ENCODE results near the gene SERPINA7.
"Not testable (repeated sequence)": the region's sequence is repeated elsewhere in the genome, so short reads cannot be mapped to it uniquely, and the experiment has no call there.

The SERPINA7 gene, protein sequence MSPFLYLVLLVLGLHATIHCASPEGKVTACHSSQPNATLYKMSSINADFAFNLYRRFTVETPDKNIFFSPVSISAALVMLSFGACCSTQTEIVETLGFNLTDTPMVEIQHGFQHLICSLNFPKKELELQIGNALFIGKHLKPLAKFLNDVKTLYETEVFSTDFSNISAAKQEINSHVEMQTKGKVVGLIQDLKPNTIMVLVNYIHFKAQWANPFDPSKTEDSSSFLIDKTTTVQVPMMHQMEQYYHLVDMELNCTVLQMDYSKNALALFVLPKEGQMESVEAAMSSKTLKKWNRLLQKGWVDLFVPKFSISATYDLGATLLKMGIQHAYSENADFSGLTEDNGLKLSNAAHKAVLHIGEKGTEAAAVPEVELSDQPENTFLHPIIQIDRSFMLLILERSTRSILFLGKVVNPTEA

DNA sequence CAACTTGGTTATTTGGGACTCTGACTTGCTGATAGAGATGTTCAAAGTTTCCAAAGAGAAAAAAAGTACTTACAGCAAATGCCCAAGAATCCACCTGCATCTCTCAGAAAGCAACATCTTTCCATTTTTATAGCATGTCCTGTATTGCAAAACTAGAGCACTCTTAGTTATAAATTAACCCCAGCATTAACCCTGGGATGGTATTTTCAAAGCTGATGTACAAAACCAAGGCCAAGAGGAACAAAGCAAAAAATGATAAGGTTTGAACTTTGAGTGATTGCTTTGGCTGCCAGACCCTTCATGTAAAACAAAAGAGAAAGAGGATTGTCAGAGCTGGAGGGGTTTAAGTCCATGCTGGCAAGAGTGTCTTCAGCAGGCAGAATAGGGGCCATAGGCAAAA lies at the start of gene SERPINA7:
TSS of gene SERPINA7 (minus strand) at position 103 of the 400 bp plus-strand sequence. CDS start 1,669 bp downstream, outside the sequence.
- no peak for DNase-seq

- DNase-seq = no peak
These were observed 30.5 kb upstream of the SERPINA7 start for GRCh38 chrX:106069048-106069447.

GRCh38 chrX:106050054-106050453 lies 11.5 kb upstream of the SERPINA7 start:
- DNase-seq = no peak

- no peak for DNase-seq
These were observed 3.8 kb upstream of the SERPINA7 start for GRCh38 chrX:106042296-106042695.

- no peak for DNase-seq
These were observed 2.3 kb upstream of the SERPINA7 start for GRCh38 chrX:106040861-106041260.

GRCh38 chrX:106039920-106040319 lies 1.4 kb upstream of the SERPINA7 start:
- DNase-seq = peak; percentile 13 to 33

- DNase-seq = no peak
These were observed 573 bp downstream of the SERPINA7 start for GRCh38 chrX:106037835-106038473.

DNA sequence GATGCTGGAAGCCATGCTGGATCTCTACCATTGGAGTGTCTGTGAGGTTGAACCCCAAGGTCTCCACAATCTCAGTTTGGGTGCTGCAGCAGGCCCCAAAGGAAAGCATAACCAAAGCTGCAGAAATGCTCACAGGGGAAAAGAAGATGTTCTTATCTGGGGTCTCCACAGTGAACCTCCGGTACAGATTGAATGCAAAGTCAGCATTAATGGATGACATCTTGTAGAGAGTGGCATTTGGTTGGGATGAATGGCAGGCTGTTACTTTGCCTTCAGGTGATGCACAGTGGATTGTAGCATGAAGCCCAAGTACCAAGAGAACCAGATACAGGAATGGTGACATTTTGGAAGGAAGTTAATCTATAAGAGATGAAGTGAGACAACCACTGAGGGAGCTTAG lies 1.8 kb downstream of the SERPINA7 start:
- no peak for DNase-seq

DNA sequence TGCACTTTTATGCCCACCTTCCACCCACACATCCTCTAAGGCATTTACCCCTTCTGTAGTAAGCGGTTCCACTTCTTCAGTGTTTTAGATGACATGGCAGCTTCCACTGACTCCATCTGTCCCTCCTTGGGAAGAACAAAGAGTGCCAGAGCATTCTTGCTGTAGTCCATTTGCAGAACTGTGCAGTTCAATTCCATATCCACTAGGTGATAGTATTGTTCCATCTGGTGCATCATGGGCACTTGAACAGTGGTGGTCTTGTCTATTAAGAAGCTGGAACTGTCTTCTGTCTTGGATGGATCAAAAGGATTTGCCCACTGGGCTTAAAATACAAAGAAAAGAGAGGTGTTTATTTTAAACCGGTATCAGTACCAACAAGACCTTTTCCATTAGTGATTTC lies 3.5 kb downstream of the SERPINA7 start:
- DNase-seq = no peak

DNA sequence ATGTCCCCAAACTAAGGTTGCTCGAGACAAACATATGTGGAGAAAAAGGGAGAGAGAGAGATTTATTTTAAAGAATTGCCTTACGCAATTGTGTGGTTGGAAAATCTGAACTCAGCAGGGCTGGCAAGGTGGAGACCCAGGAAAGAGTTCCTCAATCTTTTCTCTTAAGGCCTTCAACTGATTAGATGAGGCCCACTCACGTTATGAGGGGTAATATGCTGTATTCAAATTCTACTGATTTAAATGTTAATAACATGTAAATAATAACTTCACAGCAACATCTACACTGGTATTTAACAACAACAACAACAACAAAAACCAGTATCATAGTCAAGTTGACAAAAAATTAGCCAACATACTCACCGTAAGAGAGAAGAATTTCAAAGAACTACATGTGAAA lies 14.6 kb downstream of the SERPINA7 start:
- DNase-seq = no peak

GRCh38 chrX:106022238-106022637 lies 16.3 kb downstream of the SERPINA7 start:
- no peak for DNase-seq

- DNase-seq = no peak
These were observed 24.3 kb downstream of the SERPINA7 start for GRCh38 chrX:106014119-106014775.

GRCh38 chrX:106009145-106009544 lies 29.4 kb downstream of the SERPINA7 start:
- no peak for DNase-seq

DNA sequence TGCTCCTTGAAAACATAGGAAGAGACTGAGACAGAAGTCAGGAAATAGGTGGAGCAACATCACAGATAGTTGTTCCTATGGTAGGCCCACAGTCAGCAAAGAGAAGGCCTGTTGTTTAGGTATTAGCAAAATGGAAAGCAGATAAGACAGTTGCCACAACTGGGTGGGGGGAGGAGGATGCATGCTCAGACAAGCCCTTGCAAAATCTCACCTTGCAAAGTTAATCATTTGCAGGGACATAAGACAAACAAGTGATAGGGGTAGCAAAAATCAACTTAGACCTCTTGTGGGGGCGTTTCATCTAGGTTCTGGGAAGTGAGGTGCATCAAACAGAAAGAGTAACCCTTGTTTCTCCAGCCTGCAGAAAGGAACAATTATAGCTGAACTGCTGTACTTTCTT lies 30.7 kb downstream of the SERPINA7 start:
- DNase-seq = no peak

DNA sequence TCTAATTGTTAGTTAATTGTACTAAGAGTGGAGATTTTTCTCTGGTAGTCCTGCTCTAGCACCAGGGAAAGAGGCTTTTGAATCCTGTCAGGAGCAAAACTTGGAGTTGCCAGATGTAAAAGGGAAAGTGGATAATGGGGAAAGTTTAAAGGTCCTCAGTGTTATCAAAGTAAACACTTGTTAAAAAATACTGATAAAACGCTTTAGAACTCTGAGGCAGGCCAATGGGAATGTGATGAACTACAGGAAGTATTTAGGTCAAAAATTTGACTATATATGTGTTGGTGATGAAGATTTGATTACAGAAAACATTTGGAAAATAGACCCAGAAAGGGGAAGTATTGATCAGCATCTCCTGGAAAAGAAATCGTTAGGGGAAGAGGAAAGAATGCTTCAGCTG lies 32.8 kb downstream of the SERPINA7 start:
- DNase-seq = no peak

- DNase-seq = not testable (repeated sequence)
These were observed 37.9 kb downstream of the SERPINA7 start for GRCh38 chrX:106000609-106001008.

DNA sequence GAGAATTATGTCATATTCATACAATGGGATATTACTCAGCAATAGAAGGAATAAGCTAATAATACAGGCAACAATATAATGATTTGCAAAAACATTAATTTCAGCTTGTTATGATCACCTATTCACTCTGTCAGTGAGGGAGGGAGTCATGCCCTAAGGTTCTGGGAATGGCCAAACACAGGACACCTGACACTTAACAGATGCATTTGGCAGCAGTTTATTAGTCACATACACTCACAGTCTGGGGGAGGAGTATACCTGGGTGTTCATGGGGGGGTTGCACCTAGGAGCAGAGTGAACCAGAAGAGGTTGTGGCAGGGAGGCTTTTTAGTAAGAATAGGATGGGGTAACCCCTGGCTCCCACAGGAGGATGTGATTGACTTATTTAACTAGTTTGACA lies 38.3 kb downstream of the SERPINA7 start:
- DNase-seq = no peak

DNA sequence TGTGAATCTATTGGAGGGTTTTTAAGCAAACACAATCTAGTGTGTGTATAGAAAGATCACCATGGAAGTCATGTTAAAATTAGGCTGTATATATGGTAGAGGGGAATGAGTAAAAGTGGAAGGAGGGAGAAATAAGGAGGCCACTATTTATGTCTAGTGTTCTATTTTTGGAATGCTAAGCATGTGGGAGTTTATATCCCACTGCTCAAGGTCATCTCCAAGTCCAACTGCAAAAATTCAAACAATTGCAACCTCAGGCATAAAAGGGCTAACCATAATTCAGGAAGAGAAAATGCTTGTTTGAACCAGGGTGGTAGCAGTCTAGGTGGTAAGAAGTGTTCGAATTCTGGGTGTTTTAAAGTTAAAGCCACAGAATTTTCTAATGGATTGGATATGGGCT lies 39.2 kb downstream of the SERPINA7 start:
- no peak for DNase-seq

GRCh38 chrX:105988487-105988886 lies 50.0 kb downstream of the SERPINA7 start:
- DNase-seq = not testable (repeated sequence)

Data from Kasumi-1 (cell line).